NCI-H774 (cell line): ENCODE data around the gene TNP2.
A peak's percentile ranks its signal among the peaks of the same experiment; 100 is the strongest.

Experiments
- DNase-seq: peaks from one replicate; lab custom pipeline; 2025; lab: John Stamatoyannopoulos, UW

The TNP2 gene

DNA sequence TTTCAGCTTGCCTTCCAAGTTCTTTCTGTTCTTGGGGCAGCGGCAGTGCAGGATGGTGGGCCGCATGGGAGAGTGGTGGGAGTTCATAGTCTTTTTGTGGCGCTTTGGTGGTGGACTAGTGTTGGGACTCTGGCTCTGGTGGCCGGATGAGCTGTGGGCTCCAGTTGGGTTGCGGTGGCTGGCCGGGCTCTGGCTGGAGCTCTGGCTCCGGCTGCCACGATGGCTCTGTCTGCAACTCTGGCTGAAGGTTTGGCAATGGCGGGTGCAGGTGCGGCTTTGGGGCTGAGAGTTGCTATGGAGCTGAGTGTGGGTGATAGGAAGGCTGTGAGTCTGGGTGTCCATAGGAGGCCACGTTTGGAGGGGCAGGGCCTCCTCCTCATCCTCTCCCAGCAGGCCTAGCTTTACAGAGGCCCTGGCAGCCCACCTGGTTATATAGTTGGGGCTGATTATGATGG lies at the start of gene TNP2:
Gene TNP2 (minus strand): TSS at position 405 of the 455 bp plus-strand sequence. CDS start 63 bp downstream, at position 342.
- DNase-seq: no peak

DNA sequence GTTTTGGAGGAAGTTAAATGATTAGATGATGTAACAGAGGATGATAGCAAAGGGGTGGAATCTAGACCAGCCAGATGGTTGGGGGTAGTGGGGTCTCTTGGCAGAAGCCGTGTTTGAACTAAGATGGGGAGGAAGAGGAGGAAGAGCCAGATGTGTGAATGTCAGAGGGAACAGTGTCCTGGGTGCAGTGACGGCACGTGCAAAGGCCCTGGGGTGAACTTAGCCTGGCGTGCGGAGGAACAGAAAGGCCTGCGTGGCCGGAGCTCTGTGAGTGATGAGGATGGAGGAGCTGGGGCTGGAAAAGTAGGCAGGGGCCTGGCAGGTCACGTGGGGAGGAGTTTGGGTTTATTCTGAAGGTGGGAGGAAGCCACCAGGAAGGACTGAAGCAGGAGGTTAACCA lies 49.7 kb upstream of the TNP2 start:
- no peak for DNase-seq

DNA sequence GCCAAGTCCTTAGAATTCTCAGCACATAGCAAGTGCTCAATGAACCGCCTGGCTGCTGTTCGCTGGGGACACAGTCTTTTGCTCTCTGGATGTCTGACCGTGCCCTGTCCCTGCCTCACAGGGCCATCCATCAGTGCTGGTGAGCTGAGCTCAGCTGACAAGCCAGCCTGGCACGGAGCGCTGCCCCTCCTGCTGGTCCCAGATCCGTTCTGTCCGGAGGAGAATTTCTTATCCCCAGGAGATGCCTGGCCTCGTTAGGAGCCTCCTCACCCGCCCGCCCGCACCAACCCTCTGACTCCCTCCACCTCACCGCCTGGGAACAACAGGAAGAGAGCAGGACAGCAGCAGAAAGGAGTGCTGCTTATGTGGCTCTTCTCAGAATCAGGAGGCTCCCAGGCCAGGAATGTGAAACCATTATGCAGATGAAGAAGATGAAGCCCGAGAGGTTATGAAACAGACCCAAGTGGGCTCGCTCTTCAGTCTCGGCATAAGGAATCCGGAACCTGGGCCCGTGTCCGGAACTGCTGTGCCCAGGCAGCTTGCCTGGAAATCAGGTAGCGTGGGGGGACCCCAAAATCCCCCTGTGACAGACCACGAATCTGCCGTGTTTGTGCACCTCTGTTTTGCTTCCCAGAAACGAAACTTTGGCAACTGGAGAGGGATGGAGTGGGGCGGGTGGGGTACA lies 47.3 kb upstream of the TNP2 start:
- no peak for DNase-seq

DNA sequence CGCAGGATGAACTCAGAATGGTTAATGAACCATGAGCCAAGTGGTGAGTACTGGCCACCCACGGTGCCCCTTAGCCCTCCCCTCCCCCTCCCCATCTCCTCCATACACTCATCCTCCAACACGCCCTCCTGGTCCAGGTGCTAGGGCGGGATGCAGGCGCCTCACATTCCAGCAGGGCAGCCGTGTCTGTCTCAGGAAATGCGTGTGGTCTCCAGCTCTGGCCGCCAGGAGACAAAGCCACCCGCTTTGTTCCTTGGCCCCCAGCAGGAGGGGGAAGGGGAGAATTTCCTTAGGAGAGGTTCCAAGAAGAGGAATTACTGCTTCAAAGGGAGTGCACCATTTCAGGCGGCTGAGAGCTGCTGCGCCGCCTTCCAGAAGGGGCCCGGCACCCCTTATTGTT lies 46.4 kb upstream of the TNP2 start:
- DNase-seq: no peak

DNA sequence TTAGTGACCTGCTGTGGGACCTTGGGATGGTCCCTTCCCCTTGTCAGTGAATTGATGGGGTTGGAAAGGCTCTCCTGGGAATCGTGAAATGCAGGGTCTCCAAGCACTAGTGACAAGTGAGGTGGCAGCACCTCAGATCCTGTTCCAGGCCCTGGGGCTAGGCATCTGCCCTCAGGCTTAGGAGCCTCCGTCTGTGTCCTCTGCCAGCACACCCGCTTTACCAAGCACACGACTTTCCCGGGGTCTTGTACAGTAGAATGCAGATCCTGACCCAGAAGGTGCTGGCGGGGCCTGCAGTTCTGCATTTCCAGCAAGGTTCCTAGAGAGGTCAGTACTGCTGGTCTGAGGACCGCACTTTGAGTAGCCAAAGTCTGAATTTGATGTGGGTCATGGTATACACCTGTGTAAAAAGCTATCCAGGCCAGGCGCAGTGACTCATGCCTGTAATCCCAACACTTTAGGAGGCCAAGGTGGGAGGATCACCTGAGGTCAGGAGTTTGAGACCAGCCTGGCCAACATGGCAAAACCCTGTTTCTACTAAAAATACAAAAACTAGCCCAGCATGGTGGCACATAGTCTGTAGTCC lies 45.3 kb upstream of the TNP2 start:
- no peak for DNase-seq

DNA sequence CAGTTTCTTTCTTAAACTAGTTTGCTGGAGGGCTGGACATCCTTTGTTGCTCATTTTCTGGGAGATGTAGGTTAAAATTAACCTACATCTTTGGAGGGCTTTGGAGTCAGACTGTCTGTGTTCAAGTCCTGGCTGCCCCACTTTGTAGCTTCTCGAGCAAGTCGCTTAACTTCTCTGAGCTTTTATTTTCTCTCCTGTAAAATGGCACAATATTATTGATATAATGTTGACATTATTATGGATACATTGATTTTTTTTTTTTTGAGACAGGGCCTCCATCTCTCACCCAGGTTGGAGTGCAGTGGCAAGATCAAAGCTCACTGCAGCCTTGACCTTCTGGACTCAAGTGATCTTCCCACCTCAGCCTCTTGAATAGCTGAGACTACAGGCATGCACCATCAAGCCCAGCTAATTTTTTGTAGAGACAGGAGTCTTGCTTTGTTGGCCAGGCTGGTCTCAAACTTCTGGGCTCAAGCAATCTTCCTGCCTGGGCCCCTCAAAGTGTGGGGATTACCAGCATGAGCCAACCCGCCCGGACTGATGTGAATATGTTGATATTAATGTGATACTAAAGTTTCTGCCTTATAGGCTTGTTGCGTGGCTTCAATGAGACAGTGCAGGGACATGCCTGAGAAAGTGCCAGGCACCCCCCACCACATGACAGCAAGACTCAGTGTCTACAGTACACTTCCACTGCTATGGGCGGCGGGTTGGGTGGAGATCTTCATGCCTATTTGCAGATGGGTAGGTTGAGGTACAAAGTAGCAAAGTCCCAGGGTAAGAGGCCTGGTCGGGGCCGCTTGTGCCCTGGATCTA lies 44.6 kb upstream of the TNP2 start:
- DNase-seq: no peak

DNA sequence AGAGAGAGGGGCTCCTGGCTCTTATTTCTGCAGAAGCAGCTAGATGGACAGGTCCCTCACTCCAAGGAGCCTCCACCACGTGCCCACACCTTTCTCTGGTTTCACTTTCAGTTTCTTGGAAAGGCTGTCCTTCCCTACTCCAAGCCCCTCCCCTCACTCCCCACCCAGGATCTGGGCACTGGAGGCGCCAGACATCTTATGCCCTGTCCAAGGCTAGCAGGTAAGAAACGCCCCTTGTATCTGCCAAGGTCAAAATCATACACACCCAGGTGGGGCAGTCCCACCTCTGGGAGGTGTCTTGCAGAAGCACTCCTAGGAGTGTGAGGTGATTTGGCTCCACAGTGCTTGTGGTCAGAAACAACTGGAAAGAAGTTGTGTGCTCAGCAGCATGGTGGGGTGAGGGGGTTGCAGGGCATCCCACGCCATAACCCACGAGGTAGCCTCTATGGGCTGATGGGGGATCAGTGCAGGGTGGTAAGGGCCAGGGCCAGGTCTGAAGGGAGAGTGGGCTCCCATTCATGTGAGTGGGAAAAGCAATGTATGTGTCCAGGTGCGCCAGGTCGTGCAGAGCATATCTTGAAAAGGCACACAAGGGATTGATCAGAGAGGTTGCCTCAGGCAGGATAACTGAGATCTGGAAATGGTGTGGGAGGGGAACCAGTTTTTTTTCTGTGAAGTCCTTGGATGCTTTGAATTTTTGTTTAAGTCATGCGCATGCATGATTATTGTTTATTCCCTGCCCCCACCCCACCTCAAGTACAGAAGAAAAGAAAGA lies 43.8 kb upstream of the TNP2 start:
- peak; percentile 32 for DNase-seq

DNA sequence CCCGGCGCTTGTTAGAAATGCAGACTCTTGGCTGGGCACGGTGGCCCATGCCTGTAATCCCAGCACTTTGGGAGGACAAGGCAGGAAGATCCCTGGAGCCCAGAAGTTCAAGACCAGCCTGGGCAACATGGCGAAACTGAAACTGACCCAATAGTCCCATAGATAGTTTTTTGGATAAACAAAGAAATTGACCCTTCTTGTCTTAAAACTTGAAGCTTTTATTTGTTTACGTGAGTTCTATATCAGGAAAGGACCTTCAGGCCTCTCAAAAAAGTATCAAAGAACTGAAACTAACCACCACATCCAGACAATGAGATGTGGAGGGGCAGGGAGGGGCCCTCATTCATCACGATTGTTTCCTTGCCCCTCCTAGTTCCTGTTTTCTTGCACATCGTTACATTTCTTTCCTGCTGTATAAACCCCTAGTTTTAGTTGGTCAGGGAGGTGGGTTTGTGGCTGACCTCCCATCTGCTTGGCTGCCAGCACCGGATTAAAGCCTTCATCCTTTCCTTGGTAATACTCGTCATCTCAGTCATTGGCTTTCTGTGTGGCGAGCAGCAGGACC lies 42.0 kb upstream of the TNP2 start:
- no peak for DNase-seq

DNA sequence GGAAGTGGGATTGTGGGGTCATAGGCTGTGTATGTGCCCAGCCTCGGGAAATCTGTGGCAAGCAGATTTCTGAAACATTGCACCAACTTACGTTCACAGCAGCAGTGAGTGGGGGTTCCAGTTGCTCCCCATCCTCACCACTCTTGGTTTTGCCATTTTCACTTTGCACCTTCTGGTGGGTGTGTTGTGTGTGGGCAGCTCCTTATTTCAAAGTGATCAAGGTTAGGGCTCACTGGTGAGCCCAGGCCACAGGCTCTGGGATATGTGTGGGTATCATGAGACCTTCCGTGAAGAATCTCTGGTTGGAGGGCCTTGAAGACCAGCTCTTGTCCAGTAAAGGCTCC lies 41.5 kb upstream of the TNP2 start:
- DNase-seq: no peak

DNA sequence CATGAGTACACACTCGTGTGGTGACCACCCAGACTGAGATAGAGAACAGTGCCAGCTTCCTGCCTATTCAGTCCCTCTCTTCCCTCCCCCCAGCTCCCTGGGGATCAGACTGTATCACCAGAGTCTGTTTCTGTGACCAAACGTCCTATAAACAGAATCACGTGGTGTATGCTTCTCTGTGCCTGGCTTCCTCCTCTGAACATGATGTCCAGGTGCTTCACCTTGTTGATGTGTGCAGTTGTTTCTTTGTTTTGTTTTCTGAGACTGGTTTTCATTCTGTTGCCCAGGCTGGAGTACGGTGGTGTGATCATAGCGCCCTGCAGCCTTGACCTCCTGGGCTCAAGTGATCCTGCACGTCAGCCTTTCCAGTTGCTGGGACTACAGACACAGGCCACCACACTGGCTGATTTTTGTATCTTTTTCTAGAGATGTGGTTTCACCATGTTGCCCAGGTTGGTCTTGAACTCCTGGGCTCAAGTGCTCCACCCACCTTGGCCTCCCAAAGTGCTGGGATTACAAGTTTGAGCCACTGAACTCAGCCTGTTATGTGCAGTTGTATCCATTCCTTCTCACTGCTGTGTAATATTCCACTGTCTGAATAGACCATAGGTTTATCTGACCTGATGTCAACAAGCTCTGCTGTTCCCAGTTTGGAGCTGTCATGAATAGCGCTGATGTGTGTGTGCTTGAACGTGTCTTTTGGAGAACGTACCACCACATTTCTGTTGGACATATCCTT lies 40.9 kb upstream of the TNP2 start:
- DNase-seq: no peak

DNA sequence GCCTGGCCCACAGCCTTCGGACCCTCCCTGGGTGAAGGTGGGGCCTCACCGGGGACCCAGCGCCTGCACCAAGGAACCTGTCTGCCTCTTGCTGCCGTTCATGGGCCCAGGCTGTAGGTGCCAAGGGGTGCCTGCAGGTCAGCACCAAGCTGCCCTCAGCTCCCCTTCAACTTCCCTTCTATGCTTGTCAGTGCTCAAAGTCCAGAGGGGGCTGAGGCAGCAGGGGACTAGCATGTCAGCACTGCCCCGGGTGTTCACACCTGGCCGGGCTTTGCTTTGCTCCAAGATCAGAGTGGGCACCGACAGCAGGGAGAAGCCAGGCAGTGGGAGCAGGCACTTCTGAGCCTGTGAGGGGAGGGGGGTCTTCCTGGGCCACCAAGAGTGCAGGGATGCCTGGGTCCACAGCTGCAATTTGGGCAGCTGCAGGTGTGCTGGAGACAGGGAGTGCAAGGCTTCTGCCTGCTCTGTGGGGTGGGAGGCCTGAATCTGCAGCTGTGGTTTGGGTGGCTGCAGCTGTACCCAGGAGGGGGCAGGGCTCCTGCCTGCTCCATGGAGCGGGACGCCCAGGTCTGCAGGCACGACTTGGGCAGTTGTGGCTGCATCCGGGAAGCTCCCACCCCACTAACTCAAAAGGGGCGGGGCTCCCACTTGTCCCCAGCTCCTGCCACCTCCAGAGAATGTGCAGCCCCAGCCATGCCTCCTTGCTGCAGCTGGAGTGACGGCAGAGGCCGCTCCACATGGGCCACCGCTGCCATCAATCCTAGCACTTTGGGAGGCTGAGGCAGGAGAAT lies 39.6 kb upstream of the TNP2 start:
- peak; percentile 10 for DNase-seq

DNA sequence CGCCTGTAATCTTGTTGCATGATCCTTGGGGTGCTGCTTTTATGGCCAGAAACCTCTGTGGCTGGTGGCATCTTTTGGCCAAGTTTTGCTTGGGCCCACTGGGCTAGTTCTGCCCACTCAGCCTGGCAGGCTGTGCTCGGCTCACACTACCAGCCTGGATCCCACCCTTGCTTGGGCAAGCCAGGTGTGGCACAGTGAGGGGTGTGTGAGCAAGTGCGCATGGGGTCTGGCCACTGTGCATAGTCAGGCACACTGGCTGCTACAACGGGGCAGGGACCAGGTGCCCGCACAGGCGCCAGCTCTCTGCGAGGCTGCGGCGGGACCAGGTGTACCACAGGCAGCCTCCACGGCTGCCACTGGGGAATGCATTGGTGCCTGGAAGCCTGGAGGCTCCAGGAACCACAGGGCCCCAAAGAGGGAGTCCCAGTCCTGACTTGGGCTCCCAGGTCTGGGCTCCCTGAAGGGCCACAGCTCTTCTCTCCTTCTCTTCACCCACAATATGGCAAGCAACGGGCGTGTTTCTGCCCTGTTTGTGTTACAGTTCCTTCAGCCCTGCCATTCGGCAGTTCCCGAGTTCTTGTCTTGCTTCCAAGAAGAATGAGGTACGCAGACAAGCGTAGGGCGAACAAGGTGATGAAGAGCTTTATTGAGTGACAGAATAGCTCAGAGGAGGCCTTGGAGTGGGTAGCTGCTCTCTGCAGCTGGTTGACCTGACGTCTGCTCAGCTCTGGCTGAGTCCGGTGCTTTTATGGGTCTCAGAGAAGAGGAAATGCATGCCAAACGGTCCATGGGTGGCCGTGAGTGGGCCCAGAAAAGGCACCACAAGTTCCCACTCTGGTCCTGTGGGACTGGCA lies 38.7 kb upstream of the TNP2 start:
- DNase-seq: no peak

DNA sequence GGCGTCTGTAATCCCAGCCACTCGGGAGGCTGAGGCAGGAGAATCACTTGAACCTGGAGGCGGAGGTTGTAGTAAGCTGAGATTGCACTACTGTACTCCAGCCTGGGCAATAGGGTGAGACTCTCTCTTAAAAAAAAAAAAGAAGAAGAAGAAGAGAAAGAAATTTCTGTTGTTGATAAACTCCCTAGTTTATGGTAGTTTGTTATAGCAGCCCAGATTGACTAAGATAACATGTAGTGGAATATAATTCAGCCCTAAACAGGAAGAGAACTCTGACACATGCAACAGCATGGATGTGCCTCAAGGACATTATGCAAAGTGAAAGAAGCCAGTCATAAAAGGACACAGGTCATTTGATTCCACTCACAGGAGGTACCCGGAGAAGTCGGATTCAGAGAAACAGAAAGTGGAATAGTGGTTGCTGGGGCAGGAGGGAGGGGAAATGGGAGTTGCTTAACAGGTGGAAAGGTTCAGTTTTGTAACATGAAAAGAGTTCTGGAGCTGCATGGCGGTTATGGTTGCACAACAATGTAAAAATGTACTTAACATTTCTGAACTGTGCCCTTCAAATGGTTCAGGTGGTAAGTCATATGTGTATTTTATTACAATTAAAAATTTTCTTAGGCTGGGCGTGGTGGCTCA lies 38.0 kb upstream of the TNP2 start:
- no peak for DNase-seq

DNA sequence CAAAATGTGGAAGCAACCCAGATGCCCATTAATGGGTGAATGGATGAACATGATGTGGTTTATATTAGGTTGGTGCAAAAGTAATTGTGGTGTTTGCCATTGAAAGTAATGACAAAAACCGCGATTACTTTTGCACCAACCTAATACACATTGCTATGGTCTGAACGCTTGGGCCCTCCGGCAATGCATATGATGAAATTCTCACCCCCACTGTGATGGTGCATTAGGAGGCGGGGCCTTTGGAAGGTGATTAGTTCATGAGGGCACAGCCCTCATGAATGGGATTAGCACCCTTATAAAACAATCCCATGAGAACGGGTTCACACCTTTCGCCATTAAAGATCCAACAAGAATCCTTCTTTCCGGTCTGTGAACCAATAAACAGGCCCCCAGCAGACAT lies 37.3 kb upstream of the TNP2 start:
- no peak for DNase-seq

DNA sequence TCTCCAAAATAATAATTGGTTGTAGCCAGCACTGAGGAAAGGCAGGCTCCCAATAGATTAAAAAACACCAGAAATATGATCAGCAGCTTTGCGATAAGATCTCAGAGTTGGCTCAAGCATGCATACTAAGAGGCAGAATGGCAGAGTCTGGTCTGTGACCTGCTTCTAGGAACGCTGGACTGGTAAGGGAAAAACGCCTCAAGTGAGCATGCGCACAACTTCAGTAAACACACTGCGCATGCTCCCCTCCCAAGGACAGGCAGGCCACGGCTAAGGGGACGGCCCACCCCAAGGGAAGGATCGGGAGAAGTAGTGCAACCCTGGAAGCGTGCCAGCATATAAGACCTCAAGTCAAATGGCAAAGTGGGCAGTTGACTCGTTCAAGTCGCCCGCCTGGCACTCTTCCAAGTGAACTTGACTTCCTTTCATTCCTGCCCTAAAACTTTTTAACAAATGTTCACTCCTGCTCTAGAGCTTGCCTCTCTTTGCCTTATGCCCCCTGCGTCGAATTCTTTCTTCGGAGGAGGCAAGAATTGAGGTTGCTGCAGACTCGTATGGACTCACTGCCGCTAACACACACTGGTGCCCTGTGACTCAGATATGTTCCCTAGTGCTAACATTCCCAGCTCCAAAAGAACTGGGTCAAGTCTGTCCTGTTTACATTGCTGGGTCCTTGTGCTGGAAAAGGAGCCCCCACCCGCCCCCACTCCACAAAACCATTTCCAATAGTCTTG lies 34.4 kb upstream of the TNP2 start:
- peak; percentile 11 for DNase-seq

DNA sequence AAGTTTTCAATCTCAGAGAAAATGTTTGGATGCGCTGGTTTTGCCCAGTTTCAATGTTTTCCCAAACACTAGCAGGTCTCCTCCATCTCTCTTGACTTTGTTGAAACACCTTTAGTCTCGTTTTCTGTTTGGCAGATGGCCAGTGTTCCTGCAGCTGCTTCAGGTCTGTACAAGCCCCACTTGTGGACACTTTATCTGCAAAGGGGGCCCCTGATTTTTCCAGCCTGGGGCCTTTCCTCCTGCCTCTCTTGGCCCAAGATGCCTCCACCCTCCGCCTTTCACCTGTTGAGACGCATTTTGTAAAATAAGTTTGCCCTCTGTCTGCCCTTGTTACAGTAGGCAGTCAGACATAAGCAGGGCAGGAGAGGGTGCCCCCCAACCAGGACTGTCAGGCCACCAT lies 33.9 kb upstream of the TNP2 start:
- peak; percentile 66 for DNase-seq

DNA sequence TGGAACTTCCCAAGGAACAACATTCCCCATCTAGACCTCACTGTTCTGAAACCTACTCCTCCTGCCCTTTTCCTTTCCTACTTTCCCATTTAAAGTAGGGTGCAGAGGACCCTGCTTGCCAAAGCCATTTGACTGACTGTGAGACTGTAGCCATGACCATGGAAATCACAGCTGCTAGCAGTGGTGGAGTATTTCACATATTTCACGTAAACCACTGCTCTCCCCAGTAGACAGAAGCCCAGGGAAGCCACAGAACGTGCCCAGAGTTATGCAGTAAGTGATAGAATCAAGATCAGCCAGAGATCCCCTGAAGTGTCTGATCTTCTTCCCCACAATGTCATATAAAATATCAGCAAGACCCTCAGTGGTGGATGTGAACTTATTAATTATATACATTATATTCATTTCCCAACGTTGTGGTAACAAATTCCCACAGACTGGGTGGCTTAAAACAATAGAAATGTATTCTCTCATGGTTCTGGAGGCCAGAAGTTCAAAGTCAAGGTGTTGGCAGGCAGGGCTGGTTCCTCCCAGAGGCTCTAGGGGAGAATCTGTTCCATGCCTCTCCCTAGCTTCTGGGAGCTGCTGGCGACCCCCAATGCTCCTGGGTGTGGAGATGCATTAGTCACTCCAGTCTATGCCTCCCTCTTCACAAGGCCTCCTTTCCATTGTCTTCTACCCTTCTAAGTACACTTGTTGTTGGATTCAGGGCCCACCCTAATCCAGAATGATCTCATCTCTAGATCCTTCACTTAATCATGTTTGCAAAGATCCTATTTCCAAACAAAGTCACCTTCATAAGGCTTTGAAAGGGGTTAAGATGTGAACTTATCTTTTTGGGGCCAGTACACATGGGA lies 32.7 kb upstream of the TNP2 start:
- no peak for DNase-seq

DNA sequence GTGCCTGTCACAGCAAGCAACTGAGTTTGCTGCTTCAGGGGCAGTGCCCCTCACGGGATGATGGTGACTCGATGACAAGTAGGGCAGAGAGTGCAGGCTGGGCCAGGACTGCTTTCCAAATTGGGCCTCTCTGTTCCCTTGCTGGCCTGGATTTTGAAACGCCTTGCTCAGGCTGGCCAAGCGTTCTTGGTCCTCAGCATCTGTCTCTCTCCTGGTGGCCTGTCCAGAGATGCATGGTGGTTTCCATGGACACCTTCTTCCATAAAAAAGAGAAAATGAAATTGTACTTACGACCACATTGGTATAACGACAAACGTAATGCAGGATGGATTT lies 31.4 kb upstream of the TNP2 start:
- DNase-seq: no peak
